Limb (tissue), 2 donors: ENCODE measurements around the gene PRSS33.

Experiments
- DNase-seq, 2 donors: peaks; one replicate each; pipeline ENCODE4 v3.0.0-alpha.2; 2016; ENCODE audit errors: extremely low spot score in 2 of 2

Gene PRSS33

GRCh38 chr16:2777903-2778629, 9.3 kb downstream of the PRSS33 start:
- peak in 1 of 2 donors; percentile 63 for DNase-seq

GRCh38 chr16:2777231-2777902, 10.0 kb downstream of the PRSS33 start, which contains the start of gene ELOB:
ELOB (minus strand) TSS chr16:2777280; CDS start chr16:2777239, 41 bp downstream.
- DNase-seq, result peak; percentile 90 to 96

- peak in 1 of 2 donors; percentile 12 for DNase-seq
These were observed 10.7 kb downstream of the PRSS33 start for GRCh38 chr16:2776500-2777139.

GRCh38 chr16:2775765-2776499, 11.4 kb downstream of the PRSS33 start:
- no peak for DNase-seq

GRCh38 chr16:2775131-2775716, 12.1 kb downstream of the PRSS33 start:
- no peak for DNase-seq

DNA sequence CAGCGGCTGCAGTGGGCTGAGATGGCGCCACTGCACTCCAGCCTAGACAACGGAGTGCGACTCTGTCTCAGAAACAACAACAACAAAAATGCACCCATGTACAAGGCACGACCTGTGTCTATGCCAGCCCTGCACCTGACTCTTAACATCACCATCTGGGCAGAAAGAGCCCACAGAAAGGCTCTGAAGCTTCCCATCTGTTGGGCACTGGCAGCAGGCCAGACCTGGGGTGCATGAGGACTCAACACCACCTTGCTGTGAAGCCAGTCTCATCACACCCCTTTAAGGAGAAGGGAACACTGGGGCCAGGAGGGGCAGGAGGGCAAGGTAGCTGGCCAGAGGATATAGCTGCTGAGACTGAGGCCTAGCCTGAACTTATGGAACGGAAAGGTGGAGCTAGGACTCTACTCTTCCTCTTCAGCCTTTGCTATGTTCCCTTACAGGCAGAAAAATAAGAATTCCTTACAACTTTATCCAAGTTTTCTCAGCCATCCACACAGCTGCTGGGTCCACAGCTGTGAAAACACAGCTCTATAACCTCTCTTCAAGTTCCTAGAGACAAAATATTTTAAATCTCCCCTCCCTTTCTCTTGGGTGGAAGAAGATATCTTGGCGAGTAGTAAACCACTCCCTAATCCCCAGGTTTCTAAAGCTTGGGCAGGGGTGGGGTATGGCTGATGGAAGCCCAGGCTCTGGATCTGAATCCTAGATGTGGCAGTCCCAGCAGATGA, 13.0 kb downstream of the PRSS33 start:
- DNase-seq, result no peak

GRCh38 chr16:2773188-2773968, 14.0 kb downstream of the PRSS33 start:
- no peak for DNase-seq

DNA sequence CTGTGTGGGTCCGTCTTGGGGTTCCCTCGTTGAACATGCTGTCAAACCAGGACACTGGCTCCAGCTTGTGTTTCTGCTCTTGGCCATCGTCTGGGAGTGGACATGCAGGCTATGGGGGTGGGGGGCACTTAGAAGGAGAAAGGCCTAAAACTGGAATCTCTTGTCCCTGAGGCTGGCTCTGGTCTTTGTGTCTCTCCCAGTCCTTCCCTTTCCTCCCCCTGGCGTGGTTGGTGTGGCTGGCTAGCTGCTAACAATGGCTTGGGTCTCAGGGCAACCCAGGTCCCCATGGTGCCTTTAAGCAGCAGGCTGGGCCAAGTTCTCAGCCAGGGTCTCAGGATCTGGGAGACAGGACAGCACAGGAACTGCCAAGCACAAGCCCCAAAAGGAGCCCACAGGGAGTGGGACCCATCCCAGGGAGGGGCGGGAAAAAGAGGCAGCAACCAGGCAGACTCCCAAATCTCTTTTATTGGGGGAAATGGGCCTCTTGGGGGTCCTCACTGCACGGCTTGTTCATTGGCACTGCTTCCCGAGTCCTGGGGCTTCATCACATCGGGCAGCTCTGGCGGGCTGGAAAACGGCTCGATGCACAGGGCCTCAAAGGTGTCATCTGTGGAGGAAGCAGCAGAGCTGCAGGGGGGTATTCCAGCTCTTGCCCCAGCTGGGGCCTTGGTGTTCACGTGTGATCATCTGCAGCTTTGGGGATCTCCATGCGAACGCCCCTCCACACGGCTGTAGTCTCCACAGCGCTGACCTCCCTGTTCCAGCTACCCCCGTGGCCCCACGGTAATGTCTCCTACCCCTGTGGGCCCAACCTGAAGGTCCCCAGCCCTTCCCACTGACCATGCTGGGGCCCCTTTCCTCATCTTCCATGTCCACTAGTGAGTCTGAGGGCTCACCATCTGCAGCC, 15.6 kb downstream of the PRSS33 start:
- no peak for DNase-seq

DNA sequence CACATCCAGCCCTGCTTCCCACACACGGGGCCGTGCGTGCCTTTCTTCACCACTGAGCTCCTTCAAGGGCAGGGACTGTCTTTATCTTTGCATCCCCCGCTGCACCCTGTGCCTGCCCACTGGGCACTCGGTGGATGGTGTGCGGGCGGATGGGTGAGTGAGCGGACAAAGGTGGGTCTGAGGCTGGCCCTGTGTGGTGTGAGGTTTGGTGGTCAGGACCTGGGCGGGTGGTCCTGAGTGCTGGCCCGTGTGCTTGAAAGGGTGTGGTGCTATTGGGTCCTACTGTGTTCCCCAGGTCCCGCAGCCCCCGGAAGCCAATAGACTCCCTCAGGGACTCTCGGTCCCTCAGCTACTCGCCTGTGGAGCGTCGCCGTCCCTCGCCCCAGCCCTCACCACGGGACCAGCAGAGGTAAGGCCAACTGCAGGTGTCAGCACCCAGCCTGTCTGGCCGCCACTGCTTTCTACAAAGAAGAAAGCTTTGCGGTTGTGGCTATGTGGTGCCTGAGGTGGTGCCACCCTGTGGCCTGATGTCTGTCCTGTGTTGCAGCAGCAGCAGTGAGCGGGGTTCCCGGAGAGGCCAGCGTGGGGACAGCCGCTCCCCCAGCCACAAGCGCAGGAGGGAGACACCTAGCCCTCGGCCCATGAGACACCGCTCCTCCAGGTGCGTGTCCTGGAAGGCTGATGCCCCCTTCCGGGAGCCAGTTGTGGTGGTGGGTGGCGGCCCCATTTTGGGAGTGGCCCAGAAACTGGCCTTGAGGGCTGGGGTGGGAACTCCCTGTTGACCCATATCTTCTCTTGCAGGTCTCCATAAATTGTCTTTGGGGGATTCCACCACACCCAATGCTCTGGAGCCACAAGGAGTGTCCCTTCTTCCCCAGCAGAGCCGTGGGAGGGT, 17.1 kb downstream of the PRSS33 start:
- DNase-seq, result no peak

DNA sequence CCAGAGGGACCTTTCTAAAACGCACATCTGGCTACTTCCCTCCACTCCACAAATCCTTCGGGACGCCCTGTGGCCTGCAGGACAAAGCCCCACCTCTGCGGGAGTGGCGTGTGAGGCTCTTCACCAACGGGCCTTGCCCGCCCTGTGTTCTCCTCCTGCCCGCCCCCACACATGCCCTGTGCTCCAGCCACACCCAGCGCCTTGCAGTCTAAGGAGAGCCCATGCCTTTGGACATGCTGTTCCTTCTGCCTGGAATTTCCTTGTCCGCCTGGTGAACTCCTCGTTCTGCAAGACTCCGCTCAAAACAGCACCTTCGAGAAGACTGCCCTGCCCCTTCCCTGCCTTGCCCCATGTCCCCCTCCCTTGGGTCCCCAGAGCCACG, 17.7 kb downstream of the PRSS33 start:
- DNase-seq, result no peak

DNA sequence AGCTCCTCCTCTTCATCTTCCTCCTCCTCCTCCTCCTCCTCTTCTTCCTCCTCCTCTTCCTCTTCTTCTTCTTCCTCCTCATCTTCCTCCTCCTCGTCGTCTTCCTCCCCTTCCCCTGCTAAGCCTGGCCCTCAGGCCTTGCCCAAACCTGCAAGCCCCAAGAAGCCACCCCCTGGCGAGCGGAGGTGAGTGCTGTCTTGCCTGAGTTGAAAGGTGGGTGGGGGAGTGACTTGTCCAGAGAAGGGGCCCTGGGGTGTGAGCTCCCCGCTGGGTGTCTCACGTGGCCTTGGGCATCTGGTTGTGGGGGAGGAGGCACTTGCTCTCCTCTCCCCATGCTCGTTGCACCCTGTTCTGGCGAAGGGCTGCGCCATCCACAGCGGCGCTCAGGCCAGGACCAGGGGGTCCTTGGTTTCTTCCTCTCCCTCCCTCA, 18.2 kb downstream of the PRSS33 start:
- no peak for DNase-seq

DNA sequence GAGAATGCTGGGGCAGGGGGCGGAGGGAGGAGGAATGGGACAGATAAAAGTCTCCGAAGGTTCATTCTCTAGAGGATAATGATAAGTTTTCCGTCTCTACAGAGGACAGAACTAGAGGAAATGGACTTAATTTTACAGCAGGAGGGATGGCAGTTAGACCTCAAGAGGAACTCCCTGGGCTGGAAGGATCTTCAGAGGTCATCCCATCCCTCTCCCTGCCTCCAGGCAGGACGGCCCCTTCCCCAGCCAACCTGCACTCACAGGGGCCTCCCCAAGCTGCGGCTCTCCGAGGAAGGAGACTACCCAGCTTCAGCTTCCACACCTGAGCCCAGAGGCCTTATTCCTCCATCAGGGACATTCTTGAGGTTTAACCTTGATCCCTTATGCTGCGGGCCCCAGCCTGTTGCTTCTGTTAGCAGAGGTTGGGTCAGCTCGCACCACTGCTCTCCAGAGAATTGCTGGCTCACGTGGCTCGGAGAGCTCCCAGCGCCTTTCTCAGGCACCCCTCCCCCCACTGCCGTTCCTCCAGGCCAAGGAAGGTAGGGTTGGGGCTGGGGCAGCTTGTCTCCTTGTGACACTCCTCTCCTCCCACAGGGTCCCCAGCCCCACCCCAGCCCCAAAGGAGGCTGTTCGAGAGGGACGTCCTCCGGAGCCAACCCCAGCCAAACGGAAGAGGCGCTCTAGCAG, 18.8 kb downstream of the PRSS33 start:
- no peak for DNase-seq

DNA sequence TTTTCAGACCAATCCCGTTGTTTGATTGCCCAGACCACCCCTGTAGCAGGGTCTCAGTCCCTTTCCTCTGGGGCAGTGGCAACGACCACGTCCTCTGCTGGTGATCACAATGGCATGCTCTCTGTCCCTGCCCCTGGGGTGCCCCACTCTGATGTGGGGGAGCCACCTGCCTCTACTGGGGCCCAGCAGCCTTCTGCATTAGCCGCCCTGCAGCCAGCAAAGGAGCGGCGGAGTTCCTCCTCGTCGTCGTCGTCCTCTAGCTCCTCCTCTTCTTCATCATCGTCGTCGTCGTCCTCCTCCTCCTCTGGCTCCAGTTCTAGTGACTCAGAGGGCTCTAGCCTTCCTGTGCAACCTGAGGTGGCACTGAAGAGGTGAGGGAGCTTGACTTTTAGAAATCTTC, 19.5 kb downstream of the PRSS33 start:
- no peak for DNase-seq

- DNase-seq, result no peak
These were observed 20.1 kb downstream of the PRSS33 start for GRCh38 chr16:2767140-2767731.

DNA sequence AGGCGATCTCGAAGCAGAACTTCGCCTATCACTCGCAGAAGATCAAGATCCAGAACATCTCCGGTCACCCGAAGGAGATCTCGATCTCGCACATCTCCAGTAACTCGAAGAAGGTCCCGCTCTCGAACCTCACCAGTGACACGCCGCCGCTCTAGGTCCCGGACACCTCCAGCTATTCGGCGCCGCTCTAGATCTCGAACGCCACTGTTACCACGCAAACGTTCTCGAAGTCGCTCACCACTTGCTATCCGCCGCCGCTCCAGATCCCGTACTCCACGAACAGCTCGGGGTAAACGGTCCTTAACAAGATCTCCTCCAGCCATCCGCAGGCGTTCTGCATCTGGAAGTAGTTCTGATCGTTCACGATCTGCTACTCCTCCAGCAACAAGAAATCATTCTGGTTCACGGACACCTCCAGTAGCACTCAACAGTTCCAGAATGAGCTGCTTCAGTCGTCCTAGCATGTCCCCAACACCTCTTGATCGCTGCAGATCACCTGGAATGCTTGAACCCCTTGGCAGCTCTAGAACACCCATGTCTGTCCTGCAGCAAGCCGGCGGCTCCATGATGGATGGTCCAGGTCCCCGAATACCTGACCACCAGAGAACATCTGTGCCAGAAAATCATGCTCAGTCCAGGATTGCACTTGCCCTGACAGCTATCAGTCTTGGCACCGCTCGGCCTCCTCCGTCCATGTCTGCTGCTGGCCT, 20.8 kb downstream of the PRSS33 start:
- DNase-seq, result no peak
